Left kidney (tissue), 2 donors: Measurements from ENCODE around the gene CSTF1. TPM values are rescaled to one million over a fixed set of nuclear protein-coding genes. Genes with fewer than 3 reads are reported as not detected.

Source experiments
- DNase-seq: peaks from one replicate; pipeline ENCODE4 v3.0.0-alpha.2; 2013
- polyA plus RNA-seq: library from polyadenylated mRNA; unstranded; fragments of 120-200 nt; gene quantifications from one replicate; pipeline ENCODE4 v1.2.1, GENCODE V29; 2013; ENCODE audit not compliant: insufficient read length

The CSTF1 gene
- polyA plus RNA-seq, 1 donor: 45.4 TPM

DNA sequence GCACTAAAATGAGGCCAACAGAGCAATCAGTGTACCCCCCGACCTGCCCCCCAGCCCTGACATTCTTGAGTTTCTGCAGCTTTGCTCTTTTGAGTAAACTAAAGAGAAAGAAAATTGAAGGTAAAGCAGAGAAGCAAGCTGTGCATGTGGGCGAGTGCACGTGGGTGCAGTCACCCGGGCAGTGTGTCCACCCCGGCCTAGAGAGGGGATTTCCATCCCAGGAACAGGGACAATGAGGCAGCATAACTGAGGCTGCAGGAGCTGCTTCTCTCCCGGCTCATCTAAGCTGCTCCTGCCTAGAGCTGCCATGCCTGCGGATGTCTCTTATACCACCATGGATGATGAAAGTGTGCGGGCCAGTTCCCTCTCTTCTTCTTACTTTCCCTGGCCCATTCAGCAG is 36.4 kb downstream of the CSTF1 start:
- DNase-seq: no peak

DNA sequence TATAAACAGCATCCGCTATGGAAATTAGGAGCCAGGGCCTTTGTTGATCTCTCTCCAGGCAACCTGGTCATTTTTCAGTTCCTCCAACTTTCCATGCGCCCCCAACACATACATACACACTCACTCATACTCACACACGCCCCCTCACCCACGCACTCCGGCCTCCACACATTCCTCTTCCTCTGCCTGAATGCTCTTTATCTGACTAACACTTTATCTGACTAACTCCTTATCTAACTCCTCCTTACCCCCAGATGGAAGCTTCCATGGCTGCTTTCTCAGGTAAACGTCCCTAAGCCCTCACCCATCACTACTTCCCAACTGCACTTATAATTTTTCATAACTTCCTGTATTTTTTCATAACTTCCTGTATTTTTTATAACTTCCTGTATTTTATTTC is 37.1 kb downstream of the CSTF1 start:
- no peak for DNase-seq

DNA sequence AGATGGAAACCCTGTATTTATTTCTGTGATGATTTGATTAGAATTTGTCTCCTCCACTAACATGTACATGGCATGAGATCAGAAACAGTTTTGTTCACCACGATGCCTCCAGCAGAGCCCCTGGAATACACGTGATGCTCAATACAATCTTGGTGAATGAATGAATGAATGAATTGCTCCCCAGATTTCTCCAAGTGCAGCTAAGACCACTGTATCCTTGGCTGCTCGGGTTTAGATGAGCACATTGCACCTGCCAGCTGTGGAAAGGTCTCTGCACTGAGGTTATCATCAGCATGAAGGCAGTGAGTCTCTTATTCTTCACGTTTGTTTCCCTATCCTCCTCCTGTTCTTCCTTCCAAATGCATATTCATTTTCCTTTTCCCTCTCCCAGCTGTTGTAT is 37.5 kb downstream of the CSTF1 start:
- no peak for DNase-seq

DNA sequence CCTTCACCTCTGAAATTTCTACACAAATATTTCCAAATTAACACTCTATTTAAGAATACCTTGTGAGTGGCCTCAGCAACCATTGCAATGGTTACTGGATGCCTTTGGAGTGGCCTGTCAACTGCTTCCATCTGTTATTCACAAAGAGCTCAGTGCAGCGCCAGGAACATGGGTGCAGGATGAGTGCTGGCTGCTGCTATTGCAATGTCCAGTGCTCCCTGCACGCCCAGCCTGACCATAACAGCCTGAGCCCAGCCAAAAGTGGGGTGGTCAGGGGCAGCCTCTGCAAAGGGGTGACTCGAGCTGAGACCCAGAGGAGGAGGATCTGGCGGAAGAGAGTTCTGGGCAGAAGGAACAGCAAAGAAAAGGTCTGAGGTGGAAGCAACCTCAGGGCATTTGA is 38.0 kb downstream of the CSTF1 start:
- no peak for DNase-seq

DNA sequence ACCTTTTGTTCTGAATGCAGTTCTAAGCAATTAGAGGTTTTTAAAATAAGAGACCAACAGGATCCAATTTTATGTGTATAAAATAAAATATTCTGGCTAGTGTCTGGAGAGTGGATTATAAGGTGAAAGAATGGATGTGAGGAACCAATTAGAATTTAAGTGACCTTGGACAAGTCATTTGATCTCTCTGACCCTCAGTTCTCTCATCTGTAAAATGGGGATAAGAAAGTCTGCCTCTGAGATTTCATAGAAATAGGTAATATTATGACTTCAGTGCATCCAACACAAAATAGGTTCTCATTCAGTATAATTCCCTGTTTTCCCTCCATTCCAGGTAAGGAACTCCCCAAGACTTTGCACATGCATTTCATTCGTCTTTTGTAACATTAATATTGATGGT is 38.5 kb downstream of the CSTF1 start:
- DNase-seq: no peak

DNA sequence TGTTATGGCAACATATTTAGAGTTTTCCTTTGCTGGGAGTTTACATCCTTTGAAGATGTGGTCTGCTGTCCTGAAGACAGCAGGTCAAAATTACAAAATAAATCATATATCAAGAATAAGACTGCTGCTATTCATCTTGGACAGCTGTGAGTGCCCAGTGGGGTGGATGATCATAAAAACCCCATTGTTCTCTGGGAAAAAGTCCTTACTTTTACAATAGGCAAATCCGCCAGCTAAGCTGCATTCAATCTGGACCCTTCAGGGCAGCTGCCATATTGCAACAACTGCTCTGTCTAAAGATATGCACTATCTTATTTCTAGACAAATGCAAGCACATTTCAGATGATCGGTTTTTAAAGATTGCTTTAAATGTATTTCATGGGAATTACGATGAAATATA is 39.0 kb downstream of the CSTF1 start:
- no peak for DNase-seq

DNA sequence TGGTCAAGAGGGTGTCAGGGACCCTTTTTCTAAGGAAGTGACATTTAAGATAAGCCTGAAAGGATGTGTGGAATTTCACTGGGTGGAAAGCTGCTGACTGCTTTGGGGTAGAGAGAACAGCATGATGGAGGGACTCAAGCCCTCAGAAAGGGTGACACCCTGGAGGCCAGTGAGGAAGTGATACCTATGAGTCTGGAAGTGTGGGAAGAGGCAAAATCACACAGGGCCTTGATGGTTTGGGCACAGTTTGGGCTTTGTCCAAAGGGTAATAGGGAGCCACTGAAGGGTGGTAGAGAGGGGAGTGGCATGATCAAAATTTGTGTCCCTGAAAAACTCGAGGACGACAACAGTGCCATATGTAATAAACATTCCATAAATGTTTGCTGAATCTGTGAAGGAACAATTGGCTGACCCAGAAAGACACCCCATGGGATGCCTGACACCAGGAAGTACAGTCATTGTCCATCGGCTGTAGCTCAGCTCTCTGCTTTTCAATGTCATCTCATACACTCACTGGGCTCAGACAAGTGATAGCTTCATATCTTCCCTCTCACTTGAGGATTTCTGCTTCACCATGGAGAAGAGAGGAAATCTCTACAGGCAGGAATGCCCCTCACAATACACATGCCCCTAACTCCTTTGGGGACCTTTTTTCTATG is 40.9 kb downstream of the CSTF1 start:
- DNase-seq: no peak

DNA sequence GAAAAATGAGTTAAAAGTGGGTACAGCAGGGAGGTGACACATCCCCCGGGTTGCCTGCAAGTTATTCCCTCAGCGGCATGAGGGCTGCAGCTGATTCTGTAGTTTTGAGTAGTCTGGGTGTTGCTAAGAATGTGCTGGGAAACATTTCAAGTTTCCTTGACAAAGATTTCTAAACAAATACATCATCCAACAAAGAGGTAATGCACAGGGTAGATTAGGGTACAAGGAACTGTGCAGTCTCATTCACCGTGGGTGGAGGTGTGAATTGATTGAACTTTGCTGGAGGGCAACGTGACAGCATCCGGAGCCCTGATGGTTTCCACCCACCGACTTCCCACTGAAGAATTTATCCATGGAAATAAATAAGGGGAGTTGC is 41.4 kb downstream of the CSTF1 start:
- no peak for DNase-seq

DNA sequence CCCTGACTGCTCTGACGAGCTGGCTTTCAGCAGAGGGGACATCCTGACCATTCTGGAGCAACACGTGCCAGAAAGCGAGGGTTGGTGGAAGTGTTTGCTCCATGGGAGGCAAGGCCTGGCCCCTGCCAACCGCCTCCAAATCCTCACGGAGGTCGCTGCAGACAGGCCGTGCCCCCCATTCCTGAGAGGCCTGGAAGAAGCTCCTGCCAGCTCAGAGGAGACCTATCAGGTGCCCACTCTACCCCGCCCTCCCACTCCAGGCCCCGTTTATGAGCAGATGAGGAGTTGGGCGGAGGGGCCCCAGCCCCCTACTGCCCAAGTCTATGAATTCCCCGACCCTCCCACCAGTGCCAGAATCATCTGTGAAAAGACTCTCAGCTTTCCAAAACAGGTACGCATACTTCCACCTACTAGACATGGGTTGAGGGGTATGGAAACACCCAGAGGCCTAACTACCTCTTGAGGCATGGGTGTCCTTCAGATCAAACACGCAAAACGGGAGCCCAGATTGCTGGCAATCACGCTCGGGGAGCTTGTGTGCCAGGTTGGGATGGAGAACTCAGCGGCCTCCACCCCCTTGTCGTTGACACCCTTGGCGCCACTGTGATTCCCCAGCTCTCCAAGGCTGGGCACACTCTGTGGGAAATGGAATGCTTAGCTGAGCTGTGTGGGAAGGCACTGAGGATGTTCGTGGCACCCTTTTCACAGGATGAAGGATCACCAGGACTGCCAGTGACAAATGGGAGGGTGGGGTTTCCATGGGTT is 44.9 kb downstream of the CSTF1 start:
- DNase-seq: no peak

DNA sequence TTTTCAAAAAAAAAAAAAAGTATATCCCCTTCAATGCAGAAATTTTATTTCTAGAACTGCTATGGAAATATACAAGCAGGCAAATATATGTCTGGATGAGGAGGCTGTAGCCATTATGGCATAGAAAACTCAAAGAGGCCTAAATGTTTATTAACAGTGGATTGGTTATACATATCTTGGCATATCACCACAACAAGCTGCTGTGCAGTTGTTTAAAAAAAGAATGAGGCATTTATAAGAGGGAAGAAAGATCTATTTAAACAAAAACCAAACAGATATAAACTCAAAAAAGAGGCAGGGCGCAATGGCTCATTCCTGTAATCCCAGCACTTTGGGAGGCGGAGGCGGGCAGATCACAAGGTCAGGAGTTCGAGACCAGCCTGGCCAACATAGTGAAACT is 45.8 kb downstream of the CSTF1 start:
- no peak for DNase-seq

DNA sequence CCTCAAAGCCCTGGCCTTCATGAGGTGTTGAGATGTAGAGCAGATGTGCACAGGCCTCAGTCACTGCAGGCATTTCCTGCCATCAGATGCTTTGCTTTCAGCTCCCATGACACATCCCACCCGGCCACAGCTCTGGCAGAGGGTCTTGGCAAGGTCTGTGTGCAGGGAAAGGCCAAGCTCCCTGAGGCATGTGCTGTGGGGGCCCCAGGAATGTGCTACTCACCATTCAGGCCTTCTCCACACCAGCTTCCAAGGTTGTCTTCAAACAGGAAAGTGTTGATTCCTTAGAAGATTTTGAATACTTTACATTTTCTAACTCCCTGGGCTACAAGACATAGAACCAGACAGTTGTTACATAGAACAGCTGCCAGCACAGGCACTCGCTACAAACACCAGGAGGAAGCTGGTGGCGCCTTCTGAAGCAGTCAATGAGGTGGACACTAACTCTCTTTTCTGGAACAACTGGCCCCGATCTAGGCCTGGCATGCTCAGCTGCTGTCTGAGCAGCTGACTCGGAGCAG is 47.4 kb downstream of the CSTF1 start:
- peak; percentile 27 for DNase-seq

DNA sequence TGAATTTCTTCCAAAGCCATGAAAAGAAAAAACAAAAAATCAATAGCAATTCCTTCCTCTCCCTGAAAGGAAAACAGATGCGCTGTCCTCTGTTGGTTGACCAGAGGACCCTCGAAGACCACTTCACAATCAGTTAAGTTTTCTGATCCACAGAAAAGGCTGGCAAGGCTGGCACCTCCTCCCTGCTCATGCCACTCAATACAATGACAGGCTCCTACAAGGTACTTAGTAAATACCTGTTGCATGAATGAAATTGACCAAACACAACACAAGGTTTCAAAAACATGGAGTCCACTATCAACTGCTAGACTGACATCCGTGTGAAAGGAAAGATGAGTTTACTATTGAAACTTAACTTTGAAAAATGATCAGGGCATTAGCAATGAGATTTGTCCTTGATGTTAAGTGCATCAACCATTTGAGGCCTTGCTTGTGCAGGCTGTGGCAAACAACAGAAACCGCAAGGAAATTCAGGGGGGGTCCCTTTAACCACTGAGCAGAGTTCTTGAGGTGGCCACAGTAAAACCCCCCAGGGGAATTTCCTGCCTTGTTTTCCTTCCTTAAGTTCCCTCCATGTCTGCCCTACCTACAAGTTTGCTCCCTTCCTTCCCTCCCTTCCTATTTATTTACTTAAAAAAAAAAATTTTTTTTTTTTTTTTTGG is 48.0 kb downstream of the CSTF1 start:
- no peak for DNase-seq

DNA sequence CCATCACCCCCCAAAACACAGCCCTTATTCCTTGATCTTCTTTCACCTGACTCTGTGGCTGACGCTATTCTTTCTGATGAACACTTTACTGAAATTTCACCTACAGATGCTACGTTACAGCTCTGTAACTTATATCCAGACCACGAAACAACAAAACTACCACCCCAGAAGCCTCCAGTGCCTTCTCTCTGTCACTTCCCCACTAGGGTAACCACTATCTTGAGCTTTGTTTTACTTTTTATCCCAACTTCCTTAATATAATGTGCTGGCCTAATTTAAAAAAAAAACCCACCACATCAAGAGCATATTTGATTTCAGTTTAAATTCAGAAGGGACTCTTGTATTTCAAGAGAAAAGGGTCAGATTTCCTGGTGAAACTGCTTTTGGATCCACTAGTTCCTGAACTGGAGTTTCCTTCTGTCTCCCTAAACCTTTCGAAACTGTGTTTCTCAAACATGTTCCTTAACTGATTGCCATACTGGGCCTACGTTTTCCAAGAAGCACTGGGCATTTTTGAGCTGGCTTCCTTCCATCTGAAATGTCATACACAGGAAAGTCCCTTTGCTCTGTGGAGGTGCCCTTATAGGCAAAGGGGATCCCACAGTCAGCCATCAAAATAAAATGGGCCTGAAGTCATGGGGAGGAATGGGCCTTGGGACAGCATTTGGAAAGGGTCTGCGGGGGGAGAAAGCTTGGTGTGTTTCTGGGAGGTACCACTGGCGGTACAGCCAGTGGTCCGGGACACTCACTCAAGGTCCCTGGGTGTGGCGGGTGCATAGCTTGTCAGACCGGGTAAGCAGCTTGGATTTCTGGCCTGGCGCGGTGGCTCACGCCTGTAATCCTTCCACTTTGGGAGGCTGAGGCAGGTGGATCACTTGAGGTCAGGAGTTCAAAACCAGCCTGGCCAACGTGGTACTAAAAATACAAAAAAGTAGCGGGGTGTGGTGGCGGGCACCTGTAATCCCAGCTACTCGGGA is 50.2 kb downstream of the CSTF1 start:
- no peak for DNase-seq

DNA sequence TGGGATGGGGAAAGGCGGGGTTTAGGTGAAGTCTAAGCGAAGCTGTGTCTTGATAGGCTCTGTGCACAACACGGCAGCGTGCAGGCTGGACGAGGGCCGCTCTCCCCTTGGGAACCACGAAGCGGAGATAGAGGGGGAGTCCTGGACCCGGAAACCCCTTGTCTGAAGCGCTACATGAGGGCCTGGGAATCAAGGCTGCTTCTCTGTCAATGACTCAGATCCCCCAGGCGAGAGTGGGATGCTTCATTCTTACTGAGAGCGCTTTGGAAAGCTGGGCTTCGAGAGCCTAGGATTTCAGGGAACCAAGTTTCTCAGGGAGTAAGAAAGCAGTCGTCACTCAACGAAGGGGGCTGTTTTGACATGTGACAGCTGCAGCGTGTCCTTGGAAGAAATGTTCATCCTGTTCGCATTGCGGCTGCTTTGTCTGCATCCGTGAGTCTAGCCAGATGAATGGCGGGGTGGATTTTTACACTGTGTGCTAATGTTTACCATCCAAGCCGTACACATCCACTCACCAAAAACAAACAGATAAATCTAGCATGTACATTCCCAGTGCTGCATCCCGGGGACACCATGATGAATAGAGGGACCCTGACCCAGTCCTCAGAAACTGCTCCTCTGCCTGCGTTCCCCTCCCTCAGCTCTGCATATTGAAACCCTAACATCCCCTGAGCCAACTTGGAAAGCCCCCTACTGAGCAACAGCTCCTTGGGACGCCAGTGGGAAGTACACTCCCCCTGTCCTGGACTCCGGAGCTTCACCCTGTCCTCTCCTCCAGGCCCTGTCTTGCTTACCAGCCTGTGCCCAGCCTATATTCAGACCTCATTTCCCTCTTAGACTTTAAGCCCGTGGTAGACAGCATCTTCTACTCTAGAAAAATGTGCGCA is 51.5 kb downstream of the CSTF1 start:
- DNase-seq: peak; percentile 59

DNA sequence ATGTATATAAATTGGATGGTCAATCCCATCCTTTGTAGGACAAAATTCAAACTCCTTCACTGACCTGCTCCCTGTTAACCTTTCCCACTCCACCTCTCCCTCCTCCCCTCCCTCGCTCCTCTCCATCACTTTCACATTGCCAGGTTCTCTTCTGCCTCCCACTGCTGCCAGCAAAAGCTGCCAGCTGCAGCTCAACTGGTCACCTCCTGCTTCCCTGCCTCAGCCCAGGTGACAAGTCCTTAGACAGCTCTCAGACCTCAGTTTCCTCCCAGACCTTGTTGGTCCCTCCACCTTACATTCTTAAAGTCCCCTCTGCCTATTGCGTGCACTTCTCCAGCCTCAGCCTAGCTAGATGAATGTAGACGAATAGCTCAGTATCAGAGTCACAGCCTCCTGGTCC is 52.7 kb downstream of the CSTF1 start:
- DNase-seq: no peak

DNA sequence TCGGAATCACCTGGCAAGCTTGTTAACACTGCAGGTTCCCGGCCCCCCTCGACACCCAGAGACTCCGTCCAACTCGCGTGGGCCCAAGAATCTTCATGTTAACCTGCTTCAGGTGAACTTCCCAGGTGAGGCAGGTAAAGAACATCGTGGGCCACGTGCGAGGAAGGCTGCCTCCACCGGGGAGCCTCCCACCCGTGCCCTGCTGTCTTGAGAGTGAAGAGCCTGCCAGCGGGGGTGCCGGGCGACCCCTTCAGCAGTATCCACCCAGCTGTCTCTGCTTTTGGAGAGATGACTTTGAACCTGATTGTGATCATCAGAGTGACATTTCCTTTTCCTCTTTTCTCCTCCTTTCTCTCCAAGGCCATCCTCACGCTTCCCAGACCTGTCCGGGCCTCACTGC is 53.1 kb downstream of the CSTF1 start:
- no peak for DNase-seq

DNA sequence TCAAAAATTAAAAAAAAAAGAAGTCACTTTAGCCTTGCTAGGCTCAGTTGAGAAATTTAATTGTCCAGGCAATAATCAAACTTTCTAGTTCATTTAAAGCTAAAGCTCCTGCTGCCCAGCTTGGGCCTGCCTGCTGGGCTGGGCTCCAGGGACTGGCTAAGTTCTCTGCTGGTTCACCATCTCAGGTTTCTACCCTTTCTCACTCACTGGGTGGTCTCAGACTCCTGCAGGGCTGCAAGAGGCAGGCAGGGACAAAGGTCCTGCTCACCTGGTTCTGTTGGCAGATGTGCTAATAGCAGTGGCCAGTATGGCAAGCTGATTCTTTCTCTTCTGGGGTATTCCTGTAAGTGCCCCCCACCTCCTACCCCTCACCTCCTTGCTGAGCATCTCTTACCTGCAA is 54.8 kb downstream of the CSTF1 start:
- DNase-seq: no peak

DNA sequence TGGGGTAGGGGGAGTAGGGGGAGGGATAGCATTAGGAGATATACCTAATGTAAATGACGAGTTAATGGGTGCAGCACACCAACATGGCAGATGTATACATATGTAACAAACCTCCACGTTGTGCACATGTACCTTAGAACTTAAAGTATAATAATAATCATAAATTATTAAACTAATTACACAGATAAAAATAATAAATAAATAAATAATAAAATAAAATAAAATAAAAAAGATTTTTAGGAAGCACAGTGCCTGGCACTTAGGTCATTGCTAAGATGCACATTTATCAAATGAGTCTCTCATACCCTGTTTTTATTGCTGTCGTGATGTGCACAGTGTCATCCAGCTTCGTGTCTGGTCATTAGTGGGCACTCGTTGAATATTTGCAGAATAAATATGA is 57.0 kb downstream of the CSTF1 start:
- DNase-seq: no peak

DNA sequence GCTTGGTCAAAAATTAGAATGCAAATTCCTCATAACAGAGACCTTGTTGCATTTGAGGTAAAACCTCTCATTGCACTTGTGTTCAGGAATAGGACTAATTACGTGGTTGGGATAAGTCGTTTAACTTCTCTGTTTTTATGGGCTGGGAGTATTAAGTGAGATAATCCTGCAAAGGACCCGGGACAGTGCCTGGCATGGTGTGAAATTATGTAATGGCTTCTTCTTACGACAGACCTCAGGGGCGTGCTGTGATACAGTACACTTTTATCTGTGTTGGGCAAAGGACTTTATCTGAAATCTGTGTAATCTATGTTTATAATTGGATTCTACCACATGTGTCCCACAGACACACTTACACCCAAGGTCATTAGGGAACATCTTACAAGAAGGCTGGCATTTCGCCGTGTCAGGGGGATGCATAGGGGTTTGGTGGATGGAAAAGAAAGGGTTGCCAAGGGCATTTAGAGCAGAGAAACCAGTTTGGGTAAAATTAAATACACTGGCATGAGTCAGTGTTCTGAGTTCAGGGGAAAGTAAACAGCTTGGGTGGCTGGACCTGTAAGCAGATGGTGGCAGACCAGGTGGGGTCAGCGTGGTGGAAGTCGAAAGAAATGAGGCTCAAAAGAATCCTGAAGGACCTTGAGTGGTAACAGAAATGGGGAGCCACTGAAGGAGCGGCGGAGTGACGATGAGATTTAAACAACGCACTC is 58.8 kb downstream of the CSTF1 start:
- DNase-seq: no peak

DNA sequence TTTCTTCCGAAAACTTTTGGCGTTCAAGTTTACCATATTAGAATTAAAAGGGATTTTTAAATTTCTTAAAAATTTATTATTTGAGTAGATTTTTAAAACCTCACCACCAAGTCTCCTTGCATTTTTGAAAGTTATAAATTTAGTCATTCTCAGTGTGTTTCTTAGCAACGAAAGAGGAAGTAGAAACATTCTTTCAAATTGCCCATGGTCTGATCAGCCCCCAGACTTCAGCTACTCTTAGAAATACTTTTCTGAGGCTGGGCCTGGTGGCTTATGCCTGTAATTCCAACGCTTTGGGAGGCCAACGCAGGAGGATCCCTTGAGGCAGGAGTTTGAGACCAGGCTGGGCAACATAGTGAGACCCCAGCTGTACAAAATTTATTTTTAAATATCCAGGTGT is 60.9 kb downstream of the CSTF1 start:
- DNase-seq: no peak
